GM12801 (cell line): ENCODE data around the gene GRIK5.

Experiments used
- CTCF ChIP-seq: IDR thresholded peaks from one replicate; pipeline ENCODE4 v1.5.1; 2011; ENCODE audit warnings: control low read depth; ENCODE audit not compliant: insufficient read length; ENCODE audit errors: extremely low read depth

Gene GRIK5

GRCh38 chr19:41981724-41982123 is 88.3 kb downstream of the GRIK5 start:
- TF ChIP-seq CTCF = no peak

GRCh38 chr19:41978470-41978869 is 91.5 kb downstream of the GRIK5 start:
- no peak for TF ChIP-seq CTCF

- no peak for TF ChIP-seq CTCF
Measured at GRCh38 chr19:41977916-41978315, 92.1 kb downstream of the GRIK5 start.

GRCh38 chr19:41974652-41975051 is 95.4 kb downstream of the GRIK5 start:
- TF ChIP-seq CTCF = no peak

- no peak for TF ChIP-seq CTCF
Measured at GRCh38 chr19:41971363-41971762, 98.6 kb downstream of the GRIK5 start.

GRCh38 chr19:41969772-41970458 is 100.1 kb downstream of the GRIK5 start:
- TF ChIP-seq CTCF = no peak

- no peak for TF ChIP-seq CTCF
Measured at GRCh38 chr19:41968751-41969595, 101.0 kb downstream of the GRIK5 start.
